HepG2 (cell line): Measurements from ENCODE around the gene POLE3. TPM values are rescaled to one million over a fixed set of nuclear protein-coding genes. Genes with fewer than 3 reads are reported as not detected.

Experiments used
- GTF3A ChIP-seq: sonication (generic); formaldehyde crosslinking; conservative IDR thresholded peaks from 2 replicates; pipeline ENCODE4 v1.4.0; 2020; ENCODE audit warnings: mild to moderate bottlenecking, missing genetic modification reagents
- KLF16 ChIP-seq, 2 experiments: sonication (generic) in 1 of 2; formaldehyde crosslinking in 1 of 2; IDR thresholded peaks; 2 replicates each; pipeline versions ENCODE4 v1.6.1 to v1.8.0; 2016 to 2023; ENCODE audit warnings: missing genetic modification reagents in 2 of 2, missing compliant biosample characterization in 1 of 2
- MAF1 ChIP-seq: sonication (generic); formaldehyde crosslinking; IDR thresholded peaks from 2 replicates; pipeline ENCODE4 v1.5.0; 2020; ENCODE audit warnings: missing genetic modification reagents, borderline replicate concordance
- MED13 ChIP-seq: sonication (generic); formaldehyde crosslinking; IDR thresholded peaks from 2 replicates; pipeline ENCODE4 v1.5.0; 2020; ENCODE audit warnings: missing genetic modification reagents
- MED8 ChIP-seq: sonication (generic); formaldehyde crosslinking; IDR thresholded peaks from 2 replicates; pipeline ENCODE4 v1.8.1; 2023; ENCODE audit warnings: mild to moderate bottlenecking, missing genetic modification reagents; ENCODE audit not compliant: insufficient replicate concordance
- MIXL1 ChIP-seq: IDR thresholded peaks from 2 replicates; pipeline ENCODE4 v1.6.1; 2016
- POLR2AphosphoS2 ChIP-seq: IDR thresholded peaks from 2 replicates; pipeline ENCODE4 v1.6.1; 2011; ENCODE audit warnings: low read depth, low read length, improper control_type of control experiment
- SMARCC2 ChIP-seq: fragments of 450-650 bp; IDR thresholded peaks from 2 replicates; pipeline ENCODE4 v1.6.1; 2017; ENCODE audit warnings: antibody characterized with exemption, mild to moderate bottlenecking
- TP53 ChIP-seq: sonication (generic); formaldehyde crosslinking; conservative IDR thresholded peaks from 2 replicates; pipeline ENCODE4 v1.4.0; 2020; ENCODE audit warnings: missing genetic modification reagents
- ZBTB21 ChIP-seq: sonication (generic); formaldehyde crosslinking; IDR thresholded peaks from 2 replicates; pipeline ENCODE4 v1.4.0; 2020; ENCODE audit warnings: missing genetic modification reagents
- ZNF343 ChIP-seq: sonication (generic); formaldehyde crosslinking; IDR thresholded peaks from 2 replicates; pipeline ENCODE4 v1.4.0; 2020; ENCODE audit warnings: mild to moderate bottlenecking, missing genetic modification reagents
- ZNF430 ChIP-seq: sonication (generic); formaldehyde crosslinking; IDR thresholded peaks from 2 replicates; pipeline ENCODE4 v1.9.0; 2021; ENCODE audit warnings: mild to moderate bottlenecking, missing genetic modification reagents
- ZNF468 ChIP-seq: sonication (generic); formaldehyde crosslinking; IDR thresholded peaks from 2 replicates; pipeline ENCODE4 v1.8.0; 2022; ENCODE audit warnings: mild to moderate bottlenecking, moderate library complexity, missing genetic modification reagents
- ZNF660 ChIP-seq: sonication (generic); formaldehyde crosslinking; IDR thresholded peaks from 2 replicates; pipeline ENCODE4 v1.5.1; 2020; ENCODE audit warnings: mild to moderate bottlenecking, low read depth, missing genetic modification reagents, borderline replicate concordance
- ZNF710 ChIP-seq: sonication (generic); formaldehyde crosslinking; IDR thresholded peaks from 2 replicates; pipeline ENCODE4 v1.5.0; 2020; ENCODE audit warnings: mild to moderate bottlenecking, missing genetic modification reagents, borderline replicate concordance
- ZNF770 ChIP-seq: sonication (generic); formaldehyde crosslinking; IDR thresholded peaks from 2 replicates; pipeline ENCODE4 v1.5.0; 2020; ENCODE audit warnings: mild to moderate bottlenecking, missing genetic modification reagents
- polyA plus RNA-seq, 8 experiments: library from polyadenylated mRNA; depleted of rRNA in 3 of 8; stranded (reverse) in 7 of 8; unstranded in 1 of 8; fragments of >200 nt; fragmentation: Illumina TruSeq in 4 of 8; extraction: Trizol in 4 of 8; gene quantifications; 2 replicates each; pipeline versions ENCODE4 v1.2.1 to v1.2.3, GENCODE V29; 2011 to 2016; ENCODE audit warnings: low read depth in 4 of 8, missing spikeins in 1 of 8, mixed read lengths in 1 of 8; ENCODE audit not compliant: insufficient read depth in 1 of 8
- total RNA-seq, 5 experiments: library from RNA; depleted of rRNA; stranded (reverse); fragments of >200 nt; fragmentation: Illumina TruSeq; extraction: Trizol; gene quantifications; 2 replicates each; pipeline ENCODE4 v1.2.3, GENCODE V29; 2016; ENCODE audit warnings: low read depth in 1 of 5
- TF ChIP-seq, protein P1 (sequence below): sonication (generic); formaldehyde crosslinking; IDR thresholded peaks from 2 replicates; pipeline ENCODE4 v1.4.0; 2020; ENCODE audit warnings: missing genetic modification reagents, borderline replicate concordance
- TF ChIP-seq, protein P2 (sequence below): sonication (generic); formaldehyde crosslinking; IDR thresholded peaks from 2 replicates; pipeline ENCODE4 v1.4.0; 2020; ENCODE audit warnings: missing genetic modification reagents, borderline replicate concordance

POLE3 gene
- total and polyA plus RNA-seq, 2 of the 13 experiments (the other 11 are each of a cell fraction or from before 2014, with no cell fraction given): 36.0 to 77.2 TPM

DNA sequence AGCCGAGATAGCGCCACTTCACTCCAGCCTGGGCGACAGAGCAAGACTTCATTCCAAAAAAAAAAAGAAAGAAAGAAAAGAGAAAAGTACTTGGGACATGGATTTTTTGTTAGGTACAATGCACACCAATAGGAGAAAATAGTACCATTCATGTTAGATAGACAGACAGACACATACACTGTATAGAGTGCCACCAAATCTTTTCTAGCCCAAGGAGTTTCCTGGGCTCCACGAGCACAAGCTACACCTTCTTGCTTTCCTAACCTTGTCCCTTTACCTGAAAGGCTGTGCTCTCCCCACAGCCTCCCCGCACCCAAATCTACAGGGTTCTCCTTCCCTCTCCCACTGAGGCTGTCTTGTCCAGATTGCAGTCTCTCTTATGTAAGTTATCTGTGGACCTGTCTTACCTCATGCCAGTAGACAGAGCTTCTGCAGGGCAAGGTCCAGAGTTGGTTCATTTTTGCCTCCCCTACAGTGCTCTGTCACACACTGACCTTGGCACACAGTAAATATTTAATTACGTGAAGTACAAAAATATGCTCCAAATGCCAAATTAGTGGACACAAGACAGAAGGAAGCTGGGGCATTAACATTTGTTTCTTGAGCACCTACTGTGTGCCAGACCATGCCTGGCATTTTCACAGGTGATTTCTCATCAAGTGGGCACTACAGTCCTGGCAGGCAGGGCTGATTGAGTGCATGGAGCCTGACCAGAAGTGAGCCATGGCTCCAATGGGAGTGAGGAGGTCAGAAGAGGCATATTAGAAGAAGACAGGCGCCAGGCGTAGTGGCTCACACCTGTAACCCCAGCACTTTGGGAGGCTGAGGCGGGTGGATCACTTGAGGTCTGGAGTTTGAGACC lies 15.2 kb downstream of the POLE3 start (continued):
- TF ChIP-seq ZNF660 (CRISPR knock-in tag) (no peak), TP53 (CRISPR knock-in tag) (0 out of 2 replicates have a peak, but pooled peaks have one; percentile 38), KLF16 (CRISPR knock-in tag; IDR thresholded peaks at IDR 0.05) (peak in 1 of 2 experiments; percentile 51; a peak in 1 of 4 replicates), ZNF770 (CRISPR knock-in tag) (peak; percentile 53; the same call in 1 of the 2 replicates), ZNF343 (CRISPR knock-in tag) (no peak), ZNF710 (peak; percentile 67; the same call in 1 of the 2 replicates), SMARCC2 (no peak), MED13 (CRISPR knock-in tag) (no peak), MED8 (CRISPR knock-in tag) (peak; percentile 63), ZNF430 (CRISPR knock-in tag) (no peak), MAF1 (no peak), ZBTB21 (CRISPR knock-in tag) (peak; percentile 69; the same call in 1 of the 2 replicates), POLR2AphosphoS2 (no peak), GTF3A (CRISPR knock-in tag) (no peak), ZNF468 (CRISPR knock-in tag) (no peak), MIXL1 (CRISPR knock-in tag) (peak; percentile 94)
- TF ChIP-seq, protein P1, sequence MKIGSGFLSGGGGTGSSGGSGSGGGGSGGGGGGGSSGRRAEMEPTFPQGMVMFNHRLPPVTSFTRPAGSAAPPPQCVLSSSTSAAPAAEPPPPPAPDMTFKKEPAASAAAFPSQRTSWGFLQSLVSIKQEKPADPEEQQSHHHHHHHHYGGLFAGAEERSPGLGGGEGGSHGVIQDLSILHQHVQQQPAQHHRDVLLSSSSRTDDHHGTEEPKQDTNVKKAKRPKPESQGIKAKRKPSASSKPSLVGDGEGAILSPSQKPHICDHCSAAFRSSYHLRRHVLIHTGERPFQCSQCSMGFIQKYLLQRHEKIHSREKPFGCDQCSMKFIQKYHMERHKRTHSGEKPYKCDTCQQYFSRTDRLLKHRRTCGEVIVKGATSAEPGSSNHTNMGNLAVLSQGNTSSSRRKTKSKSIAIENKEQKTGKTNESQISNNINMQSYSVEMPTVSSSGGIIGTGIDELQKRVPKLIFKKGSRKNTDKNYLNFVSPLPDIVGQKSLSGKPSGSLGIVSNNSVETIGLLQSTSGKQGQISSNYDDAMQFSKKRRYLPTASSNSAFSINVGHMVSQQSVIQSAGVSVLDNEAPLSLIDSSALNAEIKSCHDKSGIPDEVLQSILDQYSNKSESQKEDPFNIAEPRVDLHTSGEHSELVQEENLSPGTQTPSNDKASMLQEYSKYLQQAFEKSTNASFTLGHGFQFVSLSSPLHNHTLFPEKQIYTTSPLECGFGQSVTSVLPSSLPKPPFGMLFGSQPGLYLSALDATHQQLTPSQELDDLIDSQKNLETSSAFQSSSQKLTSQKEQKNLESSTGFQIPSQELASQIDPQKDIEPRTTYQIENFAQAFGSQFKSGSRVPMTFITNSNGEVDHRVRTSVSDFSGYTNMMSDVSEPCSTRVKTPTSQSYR (CRISPR knock-in tag): peak; percentile 54; the same call in 1 of the 2 replicates
- TF ChIP-seq, protein P2, sequence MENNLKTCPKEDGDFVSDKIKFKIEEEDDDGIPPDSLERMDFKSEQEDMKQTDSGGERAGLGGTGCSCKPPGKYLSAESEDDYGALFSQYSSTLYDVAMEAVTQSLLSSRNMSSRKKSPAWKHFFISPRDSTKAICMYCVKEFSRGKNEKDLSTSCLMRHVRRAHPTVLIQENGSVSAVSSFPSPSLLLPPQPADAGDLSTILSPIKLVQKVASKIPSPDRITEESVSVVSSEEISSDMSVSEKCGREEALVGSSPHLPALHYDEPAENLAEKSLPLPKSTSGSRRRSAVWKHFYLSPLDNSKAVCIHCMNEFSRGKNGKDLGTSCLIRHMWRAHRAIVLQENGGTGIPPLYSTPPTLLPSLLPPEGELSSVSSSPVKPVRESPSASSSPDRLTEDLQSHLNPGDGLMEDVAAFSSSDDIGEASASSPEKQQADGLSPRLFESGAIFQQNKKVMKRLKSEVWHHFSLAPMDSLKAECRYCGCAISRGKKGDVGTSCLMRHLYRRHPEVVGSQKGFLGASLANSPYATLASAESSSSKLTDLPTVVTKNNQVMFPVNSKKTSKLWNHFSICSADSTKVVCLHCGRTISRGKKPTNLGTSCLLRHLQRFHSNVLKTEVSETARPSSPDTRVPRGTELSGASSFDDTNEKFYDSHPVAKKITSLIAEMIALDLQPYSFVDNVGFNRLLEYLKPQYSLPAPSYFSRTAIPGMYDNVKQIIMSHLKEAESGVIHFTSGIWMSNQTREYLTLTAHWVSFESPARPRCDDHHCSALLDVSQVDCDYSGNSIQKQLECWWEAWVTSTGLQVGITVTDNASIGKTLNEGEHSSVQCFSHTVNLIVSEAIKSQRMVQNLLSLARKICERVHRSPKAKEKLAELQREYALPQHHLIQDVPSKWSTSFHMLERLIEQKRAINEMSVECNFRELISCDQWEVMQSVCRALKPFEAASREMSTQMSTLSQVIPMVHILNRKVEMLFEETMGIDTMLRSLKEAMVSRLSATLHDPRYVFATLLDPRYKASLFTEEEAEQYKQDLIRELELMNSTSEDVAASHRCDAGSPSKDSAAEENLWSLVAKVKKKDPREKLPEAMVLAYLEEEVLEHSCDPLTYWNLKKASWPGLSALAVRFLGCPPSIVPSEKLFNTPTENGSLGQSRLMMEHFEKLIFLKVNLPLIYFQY (CRISPR knock-in tag): no peak
